Testis (tissue), 3 donors: Measurements from ENCODE around the gene ANAPC1. TPM values are rescaled to one million over a fixed set of nuclear protein-coding genes. Genes with fewer than 3 reads are reported as not detected.
"Not testable (repeated sequence)": the region's sequence is repeated elsewhere in the genome, so short reads cannot be mapped to it uniquely, and the experiment has no call there.

ENCODE experiments used
- DNase-seq: peaks from one replicate; pipeline ENCODE4 v3.0.0-alpha.2; 2019
- H3K27ac ChIP-seq, 2 donors: fragments of 200-600 bp; sonication (generic); one replicate each; pipeline ENCODE4 v1.5.1; 2019
- H3K27me3 ChIP-seq: fragments of 200-600 bp; sonication (generic); one replicate; pipeline ENCODE4 v1.5.1; 2019
- H3K36me3 ChIP-seq: fragments of 200-600 bp; sonication (generic); one replicate; pipeline ENCODE4 v1.5.1; 2017; ENCODE audit warnings: low read depth; ENCODE audit errors: missing control alignments
- H3K4me1 ChIP-seq: fragments of 200-600 bp; sonication (generic); one replicate; pipeline ENCODE4 v1.5.1; 2019
- H3K4me3 ChIP-seq, 2 donors: fragments of 200-600 bp; sonication (generic); one replicate each; pipeline ENCODE4 v1.5.1; 2017 to 2019
- H3K9me3 ChIP-seq: fragments of 200-600 bp; sonication (generic); one replicate; pipeline ENCODE4 v1.5.1; 2017
- WGBS, 2 donors: methylation state at CpG; one replicate each; pipeline ENCODE4 v1.1.5; 2018; 5-methylcytosine and 5-hydroxymethylcytosine counted together
- intact Hi-C: fragments of 100-400 bp; cut with DNase I; formaldehyde crosslinking; loops from one replicate; pipeline ENCODE4 v1.15.1; 2023; ENCODE audit warnings: low total_unique reads
- polyA plus RNA-seq: library from polyadenylated mRNA; stranded (reverse); fragments of 350-450 nt; fragmentation: Illumina TruSeq; extraction: RNeasy Lipid Tissue Mini Kit (QIAGEN cat#74804); gene quantifications from one replicate; pipeline ENCODE4 v1.2.3, GENCODE V29; 2014; ENCODE audit warnings: low read depth, low replicate concordance; ENCODE audit not compliant: insufficient read depth
- total RNA-seq, 2 donors: library from RNA; depleted of rRNA; stranded (reverse); fragments of >200 nt; gene quantifications; one replicate each; pipeline ENCODE4 v1.2.3, GENCODE V29; 2016

The ANAPC1 gene
- total and polyA plus RNA-seq, 3 donors from 2014 or later, result 32.6 to 77.2 (median 68.5) TPM

GRCh38 chr2:111770916-111771658 is 112.9 kb downstream of the ANAPC1 start:
- DNase-seq, H3K27ac ChIP-seq, H3K4me3 ChIP-seq, H3K4me1 ChIP-seq, H3K36me3 ChIP-seq, H3K27me3 ChIP-seq, intact Hi-C loops, H3K9me3 ChIP-seq: not testable (repeated sequence)
- 72 to 81% methylated on average over 2 of the region's 3 CpGs for WGBS, 2 donors

GRCh38 chr2:111768266-111769190 is 115.5 kb downstream of the ANAPC1 start:
- H3K27me3 ChIP-seq, H3K36me3 ChIP-seq, H3K4me3 ChIP-seq, H3K4me1 ChIP-seq, intact Hi-C loops, H3K27ac ChIP-seq, DNase-seq, H3K9me3 ChIP-seq: not testable (repeated sequence)
- 88 to 96% methylated on average over 7 to 8 of the region's 8 CpGs for WGBS, 2 donors

- H3K27ac ChIP-seq, H3K27me3 ChIP-seq, intact Hi-C loops, H3K9me3 ChIP-seq, H3K4me1 ChIP-seq, H3K36me3 ChIP-seq, DNase-seq, H3K4me3 ChIP-seq: not testable (repeated sequence)
- 65 to 76% methylated on average over 3 to 4 of the region's 4 CpGs for WGBS, 2 donors
These were observed 116.9 kb downstream of the ANAPC1 start for GRCh38 chr2:111767087-111767486.

GRCh38 chr2:111766295-111766694 is 117.7 kb downstream of the ANAPC1 start:
- DNase-seq, H3K4me1 ChIP-seq, H3K9me3 ChIP-seq, H3K4me3 ChIP-seq, intact Hi-C loops, H3K36me3 ChIP-seq, H3K27ac ChIP-seq, H3K27me3 ChIP-seq: not testable (repeated sequence)
- WGBS, 2 donors, result 100% methylated on average over 3 of the region's 8 CpGs; no CpG with 5 or more reads in 1 of the 2 donors

GRCh38 chr2:111764151-111764550 is 119.8 kb downstream of the ANAPC1 start:
- H3K36me3 ChIP-seq, DNase-seq, H3K4me1 ChIP-seq, intact Hi-C loops, H3K9me3 ChIP-seq, H3K27me3 ChIP-seq, H3K27ac ChIP-seq, H3K4me3 ChIP-seq: not testable (repeated sequence)
- WGBS, 2 donors, result 96 to 97% methylated on average over 3 to 4 of the region's 4 CpGs

- H3K4me3 ChIP-seq, H3K27me3 ChIP-seq, H3K9me3 ChIP-seq, DNase-seq, H3K36me3 ChIP-seq, H3K4me1 ChIP-seq, H3K27ac ChIP-seq, intact Hi-C loops: not testable (repeated sequence)
- WGBS, 2 donors, result 95 to 100% methylated on average over 3 to 7 of the region's 9 CpGs
These were observed 123.2 kb downstream of the ANAPC1 start for GRCh38 chr2:111760697-111761284.

- H3K4me3 ChIP-seq, H3K4me1 ChIP-seq, H3K27ac ChIP-seq, H3K9me3 ChIP-seq, H3K36me3 ChIP-seq, H3K27me3 ChIP-seq, DNase-seq, intact Hi-C loops: not testable (repeated sequence)
- 50 to 90% methylated on average over 1 of the region's 3 CpGs for WGBS, 2 donors
These were observed 131.5 kb downstream of the ANAPC1 start for GRCh38 chr2:111752533-111752932.

GRCh38 chr2:111750641-111751040 is 133.4 kb downstream of the ANAPC1 start:
- H3K4me1 ChIP-seq, H3K9me3 ChIP-seq, DNase-seq, intact Hi-C loops, H3K36me3 ChIP-seq, H3K27me3 ChIP-seq, H3K4me3 ChIP-seq, H3K27ac ChIP-seq: not testable (repeated sequence)
- 85 to 89% methylated on average over 1 of the region's 1 CpG for WGBS, 2 donors

- H3K36me3 ChIP-seq, H3K4me3 ChIP-seq, H3K4me1 ChIP-seq, intact Hi-C loops, H3K9me3 ChIP-seq, H3K27me3 ChIP-seq, DNase-seq, H3K27ac ChIP-seq: not testable (repeated sequence)
- WGBS, 2 donors, result 96 to 100% methylated on average over 1 to 2 of the region's 4 CpGs
These were observed 135.6 kb downstream of the ANAPC1 start for GRCh38 chr2:111748429-111748828.
